OCI-LY3 (cell line): Measurements from ENCODE around the gene HPS1.

ENCODE experiments used
- H2AFZ ChIP-seq: fragments of 200-600, 300-600 bp; shearing (Covaris generic); 2 replicates; pipeline ENCODE4 v1.6.0; 2014; ENCODE audit warnings: antibody characterized with exemption, low read depth, low read length
- H3K27ac ChIP-seq: fragments of 200-600, 300-600 bp; sonication (generic); 2 replicates; pipeline ENCODE4 v1.5.1; 2014; ENCODE audit warnings: mild to moderate bottlenecking, low read length, moderate library complexity, mixed read lengths
- H3K27me3 ChIP-seq: fragments of 200-600, 300-600 bp; sonication (generic); 2 replicates; pipeline ENCODE4 v1.6.1; 2014; ENCODE audit warnings: low read depth, low read length, mixed read lengths
- H3K36me3 ChIP-seq: fragments of 200-600, 300-600 bp; sonication (generic); replicated peaks from 2 replicates; pipeline ENCODE3; 2014; ENCODE audit warnings: low read depth, low read length, mixed read lengths
- H3K4me1 ChIP-seq: fragments of 300-600, 200-600 bp; sonication (generic); 2 replicates; pipeline ENCODE4 v1.6.1; 2014; ENCODE audit warnings: low read length, mixed read lengths
- H3K4me2 ChIP-seq: fragments of 200-600, 300-600 bp; sonication (generic); 2 replicates; pipeline ENCODE4 v1.6.1; 2014; ENCODE audit warnings: low read length, mixed read lengths
- H3K4me3 ChIP-seq: fragments of 300-600, 200-600 bp; sonication (generic); 2 replicates; pipeline ENCODE4 v1.5.1; 2014; ENCODE audit warnings: antibody characterized with exemption, mild to moderate bottlenecking, low read length, moderate library complexity
- H3K79me2 ChIP-seq: fragments of 300-600, 200-600 bp; shearing (Covaris generic); 2 replicates; pipeline ENCODE4 v1.6.1; 2014; ENCODE audit warnings: mild to moderate bottlenecking, low read length, mixed read lengths
- H3K9ac ChIP-seq: fragments of 300-600, 200-600 bp; shearing (Covaris generic); 2 replicates; pipeline ENCODE4 v1.6.0; 2014; ENCODE audit warnings: mild to moderate bottlenecking, low read length, moderate library complexity
- H3K9me3 ChIP-seq: fragments of 200-600, 300-600 bp; shearing (Covaris generic); 2 replicates; pipeline ENCODE4 v1.6.1; 2014; ENCODE audit warnings: low read length, mixed read lengths; ENCODE audit not compliant: insufficient read depth
- H4K20me1 ChIP-seq: fragments of 200-600, 300-600 bp; sonication (generic); 2 replicates; pipeline ENCODE4 v1.6.1; 2016; ENCODE audit warnings: low read length, mixed read lengths; ENCODE audit not compliant: insufficient read depth
- CTCF ChIP-seq: fragments of 200-600, 300-600 bp; sonication (generic); IDR thresholded peaks from 2 replicates; pipeline ENCODE4 v1.5.1; 2014; ENCODE audit warnings: antibody characterized with exemption, low read length, low read depth
- EZH2phosphoT487 ChIP-seq: fragments of 200-600 bp; shearing (Covaris generic); IDR thresholded peaks from 2 replicates; pipeline ENCODE4 v1.6.1; 2018; ENCODE audit warnings: antibody characterized with exemption, mixed run types, low read depth

Gene HPS1

GRCh38 chr10:98397089-98397600 is 49.6 kb downstream of the HPS1 start:
- Histone ChIP-seq H2AFZ (no peak overlapping the region), H3K9ac (no peak overlapping the region), H4K20me1 (no peaks in the 10 kb centered on the region), H3K36me3 (no peaks in the 10 kb centered on the region), H3K4me1 (peaks cover 11% of the 10 kb centered on the region; the same call in 1 of the 2 replicates), H3K9me3 (no peaks in the 10 kb centered on the region), H3K27ac (no peak overlapping the region), H3K4me2 (no peak overlapping the region), H3K79me2 (no peaks in the 10 kb centered on the region), H3K27me3 (no peaks in the 10 kb centered on the region), H3K4me3 (no peak overlapping the region)
- TF ChIP-seq CTCF = no peak
- no peak for TF ChIP-seq EZH2phosphoT487

GRCh38 chr10:98396096-98397063 is 50.4 kb downstream of the HPS1 start:
- Histone ChIP-seq H3K79me2 (no peaks in the 10 kb centered on the region), H2AFZ (no peak overlapping the region), H4K20me1 (no peaks in the 10 kb centered on the region), H3K27me3 (no peaks in the 10 kb centered on the region), H3K4me2 (no peak overlapping the region), H3K4me1 (peaks cover 12% of the 10 kb centered on the region; the same call in 1 of the 2 replicates), H3K27ac (no peak overlapping the region), H3K36me3 (no peaks in the 10 kb centered on the region), H3K9ac (no peak overlapping the region), H3K4me3 (no peak overlapping the region), H3K9me3 (no peaks in the 10 kb centered on the region)
- no peak for TF ChIP-seq CTCF
- no peak for TF ChIP-seq EZH2phosphoT487

GRCh38 chr10:98394851-98395440 is 51.8 kb downstream of the HPS1 start:
- H3K27me3 ChIP-seq = no peaks in the 10 kb centered on the region
- peaks cover 18% of the 10 kb centered on the region for H3K4me1 ChIP-seq
- TF ChIP-seq EZH2phosphoT487 = no peak
- no peak for TF ChIP-seq CTCF
- H3K4me2 ChIP-seq = peak overlapping the region; percentile 42; the same call in 1 of the 2 replicates
- no peak overlapping the region for H3K27ac ChIP-seq
- H4K20me1 ChIP-seq = no peaks in the 10 kb centered on the region
- H3K79me2 ChIP-seq = no peaks in the 10 kb centered on the region
- H3K9me3 ChIP-seq = no peaks in the 10 kb centered on the region
- 0 out of 2 replicates have a peak overlapping the region, but pooled peaks have one; percentile 60 for H2AFZ ChIP-seq
- no peak overlapping the region for H3K4me3 ChIP-seq
- no peak overlapping the region for H3K9ac ChIP-seq
- no peaks in the 10 kb centered on the region for H3K36me3 ChIP-seq

GRCh38 chr10:98391578-98391991 is 55.1 kb downstream of the HPS1 start:
- H2AFZ ChIP-seq = no peak overlapping the region
- peaks cover 18% of the 10 kb centered on the region for H3K4me1 ChIP-seq
- no peaks in the 10 kb centered on the region for H3K36me3 ChIP-seq
- H4K20me1 ChIP-seq = no peaks in the 10 kb centered on the region
- H3K4me3 ChIP-seq = no peak overlapping the region
- no peaks in the 10 kb centered on the region for H3K79me2 ChIP-seq
- TF ChIP-seq CTCF (no peak), EZH2phosphoT487 (no peak)
- H3K9me3 ChIP-seq = no peaks in the 10 kb centered on the region
- no peak overlapping the region for H3K4me2 ChIP-seq
- H3K27me3 ChIP-seq = no peaks in the 10 kb centered on the region
- H3K9ac ChIP-seq = no peak overlapping the region
- H3K27ac ChIP-seq = no peak overlapping the region
